HCT116 (cell line): ENCODE data around the gene CDH13. TPM values are rescaled to one million over a fixed set of nuclear protein-coding genes. Genes with fewer than 3 reads are reported as not detected.

Experiments
- ATAC-seq: fragments of 200-7000 bp; cut with Tn5 transposase; 2 replicates; pipeline ENCODE4 v1.9.1; 2020; ENCODE audit warnings: mild to moderate bottlenecking, moderate library complexity
- BruUV-seq: library from RNA; stranded (reverse); fragments of 400-500 nt; replicated peaks from 2 replicates; lab custom pipeline; 2021; lab: Mats Ljungman, UMichigan
- CTCF ChIA-PET: fragments of 300-600 bp; sonication (Branson Sonifier 250); formaldehyde crosslinking; loops from one replicate; lab custom pipeline; 2021; ENCODE audit warnings: antibody characterized with exemption; lab: Charles Lee
- POLR2A ChIA-PET: fragments of 300-600, 350-600 bp; sonication (Branson Sonifier 250); formaldehyde crosslinking; loops from one replicate; lab custom pipeline; 2021; ENCODE audit warnings: antibody characterized with exemption; lab: Charles Lee
- RAD21 ChIA-PET, 2 experiments: fragments of 300-600 bp; sonication (Branson Sonifier 250); formaldehyde crosslinking; loops; one replicate each; lab custom pipeline; 2023; ENCODE audit warnings: low total read pairs in 2 of 2; ENCODE audit not compliant: uncharacterized antibody in 2 of 2, unreplicated experiment in 2 of 2, low non-redundant PET in 1 of 2; lab: Charles Lee
- DNase-seq: peaks from one replicate; pipeline ENCODE4 v3.0.0-alpha.2; 2010; ENCODE audit warnings: low read depth, low spot score
- H2AFZ ChIP-seq: fragments of 200-600 bp; shearing (Covaris generic), sonication (generic); 2 replicates; pipeline ENCODE4 v1.6.1; 2017; ENCODE audit warnings: low read depth, mixed run types, mixed read lengths, antibody characterized with exemption, low read length; ENCODE audit not compliant: poor library complexity, severe bottlenecking
- H3K27ac ChIP-seq: 2 replicates; pipeline ENCODE4 v1.5.1; 2012; ENCODE audit warnings: low read depth, low read length
- H3K27me3 ChIP-seq: fragments of 200-600 bp; sonication (generic); 2 replicates; pipeline ENCODE4 v1.6.1; 2016; ENCODE audit warnings: mixed run types, low read length, mixed read lengths; ENCODE audit not compliant: insufficient read depth
- H3K36me3 ChIP-seq, 2 experiments: fragments of 200-500 bp in 1 of 2; fragments of 200-600 bp in 1 of 2; sonication (Bioruptor generic) in 1 of 2; sonication (generic) in 1 of 2; 2 replicates each; pipeline versions ENCODE4 v1.5.1 to v1.6.1; 2014 to 2016; ENCODE audit warnings: low read length in 2 of 2, inconsistent platforms in 1 of 2, mixed read lengths in 1 of 2, mixed run types in 1 of 2; ENCODE audit not compliant: insufficient read depth in 2 of 2, control insufficient read depth in 1 of 2
- H3K4me1 ChIP-seq, 2 experiments: fragments of 200-600 bp in 1 of 2; sonication (generic) in 1 of 2; 2 replicates each; pipeline versions ENCODE4 v1.5.1 to v1.6.1; 2012 to 2017; ENCODE audit warnings: low read length in 2 of 2, inconsistent platforms in 1 of 2, mild to moderate bottlenecking in 1 of 2, mixed read lengths in 1 of 2, mixed run types in 1 of 2, moderate library complexity in 1 of 2; ENCODE audit not compliant: insufficient read depth in 2 of 2, control insufficient read depth in 1 of 2
- H3K4me2 ChIP-seq: fragments of 200-600 bp; sonication (generic); 2 replicates; pipeline ENCODE4 v1.6.1; 2017; ENCODE audit warnings: mixed run types, low read length, mixed read lengths
- H3K4me3 ChIP-seq, 2 experiments: fragments of 200-600 bp in 1 of 2; sonication (generic) in 1 of 2; replicated peaks in 1 of 2; 2 replicates each; pipeline ENCODE4 v1.5.1; 2011 to 2016; ENCODE audit warnings: low read length in 2 of 2, control low read depth in 1 of 2, low read depth in 1 of 2, mild to moderate bottlenecking in 1 of 2, mixed read lengths in 1 of 2, mixed run types in 1 of 2
- H3K79me2 ChIP-seq: fragments of 200-600 bp; sonication (generic); 2 replicates; pipeline ENCODE4 v1.6.1; 2017; ENCODE audit warnings: mild to moderate bottlenecking, mixed run types, low read length, moderate library complexity, mixed read lengths; ENCODE audit not compliant: insufficient read depth
- H3K9ac ChIP-seq: fragments of 200-600 bp; sonication (generic); 2 replicates; pipeline ENCODE4 v1.6.1; 2016; ENCODE audit warnings: low read length, mixed read lengths
- H3K9me2 ChIP-seq: fragments of 200-600 bp; sonication (generic), shearing (Covaris generic); 2 replicates; pipeline ENCODE4 v1.6.1; 2017; ENCODE audit warnings: mixed run types, mild to moderate bottlenecking, moderate library complexity; ENCODE audit not compliant: insufficient read depth
- H3K9me3 ChIP-seq, 2 experiments: fragments of 200-500 bp in 1 of 2; fragments of 200-600 bp in 1 of 2; sonication (Bioruptor generic) in 1 of 2; sonication (generic) in 1 of 2; 2 replicates each; pipeline ENCODE4 v1.6.1; 2014 to 2017; ENCODE audit warnings: low read length in 2 of 2, mixed read lengths in 2 of 2, inconsistent platforms in 1 of 2, low read depth in 1 of 2, mild to moderate bottlenecking in 1 of 2, mixed run types in 1 of 2, moderate library complexity in 1 of 2; ENCODE audit not compliant: control insufficient read depth in 1 of 2, insufficient read depth in 1 of 2
- H4K20me1 ChIP-seq: fragments of 200-600 bp; sonication (generic), shearing (Covaris generic); 2 replicates; pipeline ENCODE4 v1.6.1; 2017; ENCODE audit warnings: mixed run types, mild to moderate bottlenecking, moderate library complexity; ENCODE audit not compliant: insufficient read depth
- ATF3 ChIP-seq: IDR thresholded peaks from 2 replicates; pipeline ENCODE4 v1.6.1; 2012
- CEBPB ChIP-seq: IDR thresholded peaks from 2 replicates; pipeline ENCODE4 v1.6.1; 2012; ENCODE audit warnings: low read depth
- EZH2phosphoT487 ChIP-seq: fragments of 200-600 bp; IDR thresholded peaks from 2 replicates; pipeline ENCODE4 v1.6.1; 2018; ENCODE audit warnings: antibody characterized with exemption, borderline replicate concordance
- JUND ChIP-seq: IDR thresholded peaks from 2 replicates; pipeline ENCODE4 v1.6.1; 2012
- POLR2A ChIP-seq: IDR thresholded peaks from 2 replicates; pipeline ENCODE4 v1.7.0; 2011; ENCODE audit warnings: borderline replicate concordance; ENCODE audit not compliant: insufficient read depth, insufficient read length; ENCODE audit errors: extremely low read depth
- REST ChIP-seq: IDR thresholded peaks from 2 replicates; pipeline ENCODE4 v1.6.1; 2012; ENCODE audit warnings: low read depth
- SIN3A ChIP-seq: IDR thresholded peaks from 2 replicates; pipeline ENCODE4 v1.6.1; 2012; ENCODE audit warnings: low read depth
- YY1 ChIP-seq: IDR thresholded peaks from 2 replicates; pipeline ENCODE4 v1.6.1; 2011; ENCODE audit warnings: low read length, low read depth, moderate library complexity, mild to moderate bottlenecking; ENCODE audit not compliant: insufficient replicate concordance; ENCODE audit errors: extremely low read depth
- ZFX ChIP-seq: fragments of 450-650 bp; IDR thresholded peaks from 2 replicates; pipeline ENCODE4 v1.6.1; 2017
- intact Hi-C: fragments of 100-400 bp; cut with micrococcal nuclease; formaldehyde crosslinking; loops from 2 replicates; pipeline ENCODE4 v1.10.0; 2022
- total RNA-seq: library from RNA; stranded (reverse); gene quantifications from one replicate; pipeline ENCODE4 v1.2.1, GENCODE V29; 2021; ENCODE audit not compliant: unreplicated experiment

The CDH13 gene
- total RNA-seq, 1 experiment from 2014 or later: not detected

- intact Hi-C loops: no loop called here
- TF ChIP-seq POLR2A (no peak), CEBPB (no peak)
- no peak for ATAC-seq
- H3K9ac ChIP-seq: no peak overlapping the region
- ChIA-PET CTCF (no interaction called here), RAD21 (no interaction called here), POLR2A (no interaction called here)
- no peak overlapping the region for H3K27ac ChIP-seq
- H3K36me3 ChIP-seq: no peaks in the 10 kb centered on the region
- H4K20me1 ChIP-seq: no peaks in the 10 kb centered on the region
- DNase-seq: no peak
- no peaks in the 10 kb centered on the region for H3K27me3 ChIP-seq
- H2AFZ ChIP-seq: no peak overlapping the region
- H3K9me2 ChIP-seq: no peaks in the 10 kb centered on the region
- no TSS peak for BruUV-seq
- no peaks in the 10 kb centered on the region for H3K79me2 ChIP-seq
- H3K9me3 ChIP-seq: no peaks in the 10 kb centered on the region
- H3K4me3 ChIP-seq: no peak overlapping the region
- no peak overlapping the region for H3K4me2 ChIP-seq
- H3K4me1 ChIP-seq: no peaks in the 10 kb centered on the region
Observed at GRCh38 chr16:82769845-82770244, 143.1 kb downstream of the CDH13 start.

- Histone ChIP-seq H3K27me3 (no peaks in the 10 kb centered on the region), H3K4me1 (no peaks in the 10 kb centered on the region), H3K9ac (no peak overlapping the region), H3K4me2 (no peak overlapping the region), H3K9me2 (no peaks in the 10 kb centered on the region), H3K36me3 (no peaks in the 10 kb centered on the region), H2AFZ (no peak overlapping the region), H3K9me3 (no peaks in the 10 kb centered on the region), H3K4me3 (no peak overlapping the region), H3K27ac (no peak overlapping the region), H3K79me2 (no peaks in the 10 kb centered on the region), H4K20me1 (no peaks in the 10 kb centered on the region)
- no peak for ATAC-seq
- intact Hi-C loops: no loop called here
- BruUV-seq: no TSS peak
- ChIA-PET POLR2A (no interaction called here), CTCF (no interaction called here), RAD21 (no interaction called here)
- no peak for TF ChIP-seq EZH2phosphoT487
- no peak for TF ChIP-seq SIN3A
- TF ChIP-seq ATF3: no peak
- TF ChIP-seq JUND: no peak
- TF ChIP-seq YY1: no peak
- no peak for TF ChIP-seq ZFX
- TF ChIP-seq REST: no peak
- no peak for DNase-seq
Observed at GRCh38 chr16:82772215-82772614, 145.4 kb downstream of the CDH13 start.
